ENCODE measurements around the gene NTN1. TPM values are rescaled to one million over a fixed set of nuclear protein-coding genes. Genes with fewer than 3 reads are reported as not detected.

NTN1 gene
- total RNA-seq, 2 experiments from 2014 or later: 0.28 TPM; not detected in 1

GRCh38 chr17:9032583-9032982 is 11.3 kb downstream of the NTN1 start:
- no peak overlapping the region for H3K27ac Mint-ChIP-seq
- CTCF ChIA-PET: no interaction called here
- ATAC-seq (no peak), DNase-seq (no peak)
- H3K36me3 Mint-ChIP-seq: no peaks in the 10 kb centered on the region
- no peak overlapping the region for H3K4me3 Mint-ChIP-seq
- peaks cover 17% of the 10 kb centered on the region for H3K27me3 Mint-ChIP-seq
- no peaks in the 10 kb centered on the region for H3K9me3 Mint-ChIP-seq (ENCODE audit: low read depth)
- H3K4me1 Mint-ChIP-seq: no peaks in the 10 kb centered on the region

GRCh38 chr17:9035249-9035648 is 13.9 kb downstream of the NTN1 start:
- DNase-seq: no peak

GRCh38 chr17:9036336-9036735 is 15.0 kb downstream of the NTN1 start:
- Mint-ChIP-seq H3K9me3 (ENCODE audit: low read depth) (peaks cover 2% of the 10 kb centered on the region), H3K27me3 (peaks cover 18% of the 10 kb centered on the region), H3K4me1 (no peaks in the 10 kb centered on the region), H3K36me3 (no peaks in the 10 kb centered on the region), H3K27ac (no peak overlapping the region), H3K4me3 (no peak overlapping the region)
- CTCF ChIA-PET: interaction anchor here (1.5 kb wide), 1 partner anchor 251 kb away, joined by 3 read pairs; no protein-coding TSS in a partner anchor
- no peak for ATAC-seq
- no peak for DNase-seq

More at GRCh38 chr17:9035249-9035648, 13.9 kb downstream of the NTN1 start:
- H3K27ac Mint-ChIP-seq: no peak overlapping the region
- H3K4me1 Mint-ChIP-seq: no peaks in the 10 kb centered on the region
- H3K9me3 Mint-ChIP-seq (ENCODE audit: low read depth): no peaks in the 10 kb centered on the region
- CTCF ChIA-PET: no interaction called here
- H3K36me3 Mint-ChIP-seq: no peaks in the 10 kb centered on the region
- H3K27me3 Mint-ChIP-seq: peaks cover 18% of the 10 kb centered on the region
- ATAC-seq: no peak
- H3K4me3 Mint-ChIP-seq: no peak overlapping the region

DNA sequence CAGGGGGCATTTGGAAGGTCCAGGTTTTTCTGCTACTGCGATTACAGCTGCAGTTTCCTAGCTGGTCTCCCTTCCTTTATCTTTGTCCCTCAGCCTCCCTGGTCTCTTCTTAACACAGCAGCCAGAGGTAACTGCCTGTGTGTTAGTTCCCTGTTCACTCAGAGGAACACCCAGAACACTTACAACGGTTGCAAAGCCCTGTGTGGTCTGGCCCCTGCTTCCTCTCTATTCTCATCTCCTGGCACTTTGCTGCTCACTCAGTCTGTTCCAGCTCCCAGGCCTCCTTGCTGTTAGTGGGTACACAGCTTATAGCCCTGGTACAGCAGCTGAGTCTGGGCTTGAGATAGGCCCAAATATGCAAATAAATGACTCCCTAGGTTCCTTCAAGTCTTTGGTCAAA is 16.4 kb downstream of the NTN1 start:
- CTCF ChIA-PET: interaction anchor here (1.5 kb wide), 1 partner anchor 252 kb away, joined by 3 read pairs; no protein-coding TSS in a partner anchor
- H3K27ac Mint-ChIP-seq: no peak overlapping the region
- no peaks in the 10 kb centered on the region for H3K36me3 Mint-ChIP-seq
- DNase-seq (no peak), ATAC-seq (no peak)
- H3K4me3 Mint-ChIP-seq: no peak overlapping the region
- H3K27me3 Mint-ChIP-seq: peaks cover 22% of the 10 kb centered on the region
- peaks cover 2% of the 10 kb centered on the region for H3K9me3 Mint-ChIP-seq (ENCODE audit: low read depth)
- no peaks in the 10 kb centered on the region for H3K4me1 Mint-ChIP-seq

DNA sequence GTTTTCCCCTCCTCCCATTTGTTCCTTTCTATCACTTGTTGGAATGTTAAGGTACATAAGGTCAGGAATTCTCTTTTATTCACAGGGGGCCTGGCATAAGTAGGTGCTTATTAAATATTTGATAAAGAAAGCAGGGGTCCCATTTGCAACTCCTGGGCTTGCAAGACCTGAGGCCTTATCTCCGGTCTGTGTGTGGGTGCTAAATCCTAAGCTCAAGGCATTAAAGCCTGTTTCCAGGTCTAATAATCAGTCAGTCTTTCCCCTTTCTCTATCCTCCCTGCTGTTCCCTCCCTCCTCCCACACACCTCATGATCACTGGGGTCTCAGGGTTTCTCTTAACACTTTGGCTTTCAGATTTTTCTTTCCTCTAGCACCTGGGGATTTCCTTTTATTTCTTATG is 17.1 kb downstream of the NTN1 start:
- H3K9me3 Mint-ChIP-seq (ENCODE audit: low read depth): peaks cover 2% of the 10 kb centered on the region

GRCh38 chr17:9044772-9045463 is 23.6 kb downstream of the NTN1 start:
- no peak overlapping the region for H3K4me3 Mint-ChIP-seq

More for the DNA sequence above, 17.1 kb downstream of the NTN1 start:
- Mint-ChIP-seq H3K36me3 (no peaks in the 10 kb centered on the region), H3K27ac (no peak overlapping the region), H3K27me3 (peaks cover 26% of the 10 kb centered on the region), H3K4me1 (no peaks in the 10 kb centered on the region), H3K4me3 (no peak overlapping the region)
- ATAC-seq (no peak), DNase-seq (no peak)
- CTCF ChIA-PET: no interaction called here

GRCh38 chr17:9050801-9051401 is 29.6 kb downstream of the NTN1 start:
- Mint-ChIP-seq H3K36me3 (no peaks in the 10 kb centered on the region), H3K9me3 (ENCODE audit: low read depth) (no peaks in the 10 kb centered on the region), H3K27ac (no peak overlapping the region), H3K4me1 (no peaks in the 10 kb centered on the region), H3K4me3 (no peak overlapping the region), H3K27me3 (peaks cover 10% of the 10 kb centered on the region)
- no peak for DNase-seq
- CTCF ChIA-PET: no interaction called here
- no peak for ATAC-seq

More at GRCh38 chr17:9044772-9045463, 23.6 kb downstream of the NTN1 start:
- DNase-seq (no peak), ATAC-seq (no peak)
- no peak overlapping the region for H3K27ac Mint-ChIP-seq
- no peaks in the 10 kb centered on the region for H3K4me1 Mint-ChIP-seq
- H3K36me3 Mint-ChIP-seq: no peaks in the 10 kb centered on the region
- peaks cover 37% of the 10 kb centered on the region for H3K27me3 Mint-ChIP-seq
- peaks cover 2% of the 10 kb centered on the region for H3K9me3 Mint-ChIP-seq (ENCODE audit: low read depth)
- CTCF ChIA-PET: no interaction called here

GRCh38 chr17:9051561-9051960 is 30.3 kb downstream of the NTN1 start:
- CTCF ChIA-PET: no interaction called here
- ATAC-seq (no peak), DNase-seq (no peak)
- no peak overlapping the region for H3K27ac Mint-ChIP-seq
- no peaks in the 10 kb centered on the region for H3K9me3 Mint-ChIP-seq (ENCODE audit: low read depth)
- H3K36me3 Mint-ChIP-seq: no peaks in the 10 kb centered on the region
- no peak overlapping the region for H3K4me3 Mint-ChIP-seq
- peaks cover 5% of the 10 kb centered on the region for H3K27me3 Mint-ChIP-seq
- no peaks in the 10 kb centered on the region for H3K4me1 Mint-ChIP-seq

DNA sequence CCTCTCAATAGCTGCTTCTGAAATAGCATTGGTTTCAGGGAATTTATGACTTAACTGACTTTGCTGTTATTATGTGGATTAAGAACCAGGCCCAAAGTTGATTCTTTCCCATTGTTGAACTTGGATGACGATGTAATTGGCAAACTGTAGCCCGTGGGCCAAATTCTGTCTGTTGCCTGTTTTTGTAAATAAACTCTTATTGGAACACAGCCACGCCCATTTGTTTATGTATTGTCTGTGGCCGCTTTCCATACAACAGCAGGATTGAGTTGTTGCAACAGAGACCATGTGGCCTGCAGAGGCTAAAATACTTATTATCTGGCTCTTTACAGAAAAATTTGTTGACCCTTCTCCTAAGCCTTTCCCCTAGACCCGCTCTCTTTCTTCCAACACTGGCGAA is 31.6 kb downstream of the NTN1 start:
- DNase-seq: no peak
- H3K36me3 Mint-ChIP-seq: no peaks in the 10 kb centered on the region

GRCh38 chr17:9053406-9053805 is 32.1 kb downstream of the NTN1 start:
- Mint-ChIP-seq H3K4me1 (no peaks in the 10 kb centered on the region), H3K27ac (no peak overlapping the region), H3K36me3 (no peaks in the 10 kb centered on the region), H3K27me3 (no peaks in the 10 kb centered on the region), H3K4me3 (no peak overlapping the region), H3K9me3 (ENCODE audit: low read depth) (no peaks in the 10 kb centered on the region)
- DNase-seq (no peak), ATAC-seq (no peak)
- CTCF ChIA-PET: no interaction called here

More for the DNA sequence above, 31.6 kb downstream of the NTN1 start:
- no peaks in the 10 kb centered on the region for H3K4me1 Mint-ChIP-seq
- no peaks in the 10 kb centered on the region for H3K9me3 Mint-ChIP-seq (ENCODE audit: low read depth)
- no peaks in the 10 kb centered on the region for H3K27me3 Mint-ChIP-seq
- no peak overlapping the region for H3K4me3 Mint-ChIP-seq
- H3K27ac Mint-ChIP-seq: no peak overlapping the region
- CTCF ChIA-PET: no interaction called here
- ATAC-seq: no peak

GRCh38 chr17:9054126-9054975 is 33.0 kb downstream of the NTN1 start:
- ATAC-seq (no peak), DNase-seq (no peak)
- Mint-ChIP-seq H3K27me3 (no peaks in the 10 kb centered on the region), H3K4me3 (no peak overlapping the region), H3K9me3 (ENCODE audit: low read depth) (no peaks in the 10 kb centered on the region), H3K36me3 (no peaks in the 10 kb centered on the region), H3K4me1 (no peaks in the 10 kb centered on the region), H3K27ac (no peak overlapping the region)
- CTCF ChIA-PET: no interaction called here

- DNase-seq (no peak), ATAC-seq (no peak)
- CTCF ChIA-PET: no interaction called here
- Mint-ChIP-seq H3K4me3 (no peak overlapping the region), H3K9me3 (ENCODE audit: low read depth) (no peaks in the 10 kb centered on the region), H3K27ac (no peak overlapping the region), H3K36me3 (no peaks in the 10 kb centered on the region), H3K27me3 (peaks cover 3% of the 10 kb centered on the region), H3K4me1 (no peaks in the 10 kb centered on the region)
These were observed 34.0 kb downstream of the NTN1 start for GRCh38 chr17:9055281-9055680.

DNA sequence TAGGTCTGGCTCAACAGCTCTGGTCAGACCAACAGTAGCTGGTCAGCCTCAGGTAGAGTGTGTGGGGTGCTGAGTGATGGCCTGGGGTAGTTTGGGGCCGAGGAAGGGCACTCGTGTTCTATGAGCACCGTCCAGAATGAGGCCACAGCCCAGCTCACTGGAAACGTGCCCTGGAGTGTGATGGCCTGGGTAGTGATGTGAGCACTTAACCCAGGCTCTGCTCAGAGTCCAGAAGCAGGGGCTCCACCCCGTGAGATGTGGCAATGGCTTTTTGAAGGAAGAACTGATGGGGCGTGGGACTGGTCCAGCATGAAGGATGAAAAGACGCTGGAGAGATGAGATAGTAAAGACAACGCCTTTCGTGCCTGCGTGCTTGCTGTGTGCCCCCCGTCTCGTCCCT is 35.3 kb downstream of the NTN1 start:
- DNase-seq: no peak
- no peaks in the 10 kb centered on the region for H3K9me3 Mint-ChIP-seq (ENCODE audit: low read depth)
- no peak for ATAC-seq
- H3K27ac Mint-ChIP-seq: no peak overlapping the region
- H3K4me1 Mint-ChIP-seq: no peaks in the 10 kb centered on the region
- CTCF ChIA-PET: no interaction called here
- peaks cover 3% of the 10 kb centered on the region for H3K27me3 Mint-ChIP-seq
- H3K4me3 Mint-ChIP-seq: no peak overlapping the region
- no peaks in the 10 kb centered on the region for H3K36me3 Mint-ChIP-seq

GRCh38 chr17:9057310-9057709 is 36.0 kb downstream of the NTN1 start:
- DNase-seq (no peak), ATAC-seq (no peak)
- H3K27me3 Mint-ChIP-seq: peaks cover 3% of the 10 kb centered on the region
- no peaks in the 10 kb centered on the region for H3K4me1 Mint-ChIP-seq
- H3K36me3 Mint-ChIP-seq: no peaks in the 10 kb centered on the region
- no peak overlapping the region for H3K4me3 Mint-ChIP-seq
- no peaks in the 10 kb centered on the region for H3K9me3 Mint-ChIP-seq (ENCODE audit: low read depth)
- CTCF ChIA-PET: no interaction called here
- H3K27ac Mint-ChIP-seq: no peak overlapping the region
